Measurements from ENCODE around the gene CNR2.

Gene CNR2

DNA sequence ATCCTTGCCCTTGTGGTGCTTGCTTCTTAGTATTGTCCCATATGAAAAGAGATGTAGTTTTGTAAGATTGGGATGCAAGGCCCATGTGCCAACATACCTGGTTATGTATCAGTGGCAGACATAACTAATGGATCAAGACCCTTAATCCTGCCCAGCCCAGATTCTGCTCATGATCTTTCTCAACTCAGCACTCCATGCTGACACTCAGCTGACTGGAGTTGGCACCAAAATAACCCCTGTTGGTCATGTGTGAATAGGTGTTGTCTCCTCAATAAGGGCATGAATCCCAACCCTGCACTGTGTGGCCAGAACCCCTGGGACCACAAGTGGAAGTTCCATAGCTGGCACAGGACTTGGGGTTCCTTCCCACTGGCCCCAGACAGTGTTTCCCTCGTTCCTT, 13.9 kb upstream of the CNR2 start:
- H3K4me3 ChIP-seq (ENCODE audit: low read length): no peak overlapping the region
- no peak for DNase-seq (ENCODE audit: low read depth)
- TF ChIP-seq, protein P1, sequence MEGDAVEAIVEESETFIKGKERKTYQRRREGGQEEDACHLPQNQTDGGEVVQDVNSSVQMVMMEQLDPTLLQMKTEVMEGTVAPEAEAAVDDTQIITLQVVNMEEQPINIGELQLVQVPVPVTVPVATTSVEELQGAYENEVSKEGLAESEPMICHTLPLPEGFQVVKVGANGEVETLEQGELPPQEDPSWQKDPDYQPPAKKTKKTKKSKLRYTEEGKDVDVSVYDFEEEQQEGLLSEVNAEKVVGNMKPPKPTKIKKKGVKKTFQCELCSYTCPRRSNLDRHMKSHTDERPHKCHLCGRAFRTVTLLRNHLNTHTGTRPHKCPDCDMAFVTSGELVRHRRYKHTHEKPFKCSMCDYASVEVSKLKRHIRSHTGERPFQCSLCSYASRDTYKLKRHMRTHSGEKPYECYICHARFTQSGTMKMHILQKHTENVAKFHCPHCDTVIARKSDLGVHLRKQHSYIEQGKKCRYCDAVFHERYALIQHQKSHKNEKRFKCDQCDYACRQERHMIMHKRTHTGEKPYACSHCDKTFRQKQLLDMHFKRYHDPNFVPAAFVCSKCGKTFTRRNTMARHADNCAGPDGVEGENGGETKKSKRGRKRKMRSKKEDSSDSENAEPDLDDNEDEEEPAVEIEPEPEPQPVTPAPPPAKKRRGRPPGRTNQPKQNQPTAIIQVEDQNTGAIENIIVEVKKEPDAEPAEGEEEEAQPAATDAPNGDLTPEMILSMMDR (IDR thresholded peaks at IDR 0.05; ENCODE audit: insufficient read depth, low read depth, low read length, missing control alignments): no peak

- TF ChIP-seq, protein P1 (IDR thresholded peaks at IDR 0.05; ENCODE audit: insufficient read depth, low read depth, low read length, missing control alignments): no peak
- H3K4me3 ChIP-seq (ENCODE audit: low read length): no peak overlapping the region
- peak; percentile 9 for DNase-seq (ENCODE audit: low read depth)
These were observed 12.1 kb upstream of the CNR2 start for GRCh38 chr1:23925279-23925678.

- TF ChIP-seq, protein P1 (IDR thresholded peaks at IDR 0.05; ENCODE audit: insufficient read depth, low read depth, low read length, missing control alignments): no peak
- H3K4me3 ChIP-seq (ENCODE audit: low read length): no peak overlapping the region
- no peak for DNase-seq (ENCODE audit: low read depth)
These were observed 11.4 kb upstream of the CNR2 start for GRCh38 chr1:23924601-23925000.

GRCh38 chr1:23923592-23924499, 10.7 kb upstream of the CNR2 start:
- no peak for DNase-seq (ENCODE audit: low read depth)
- no peak overlapping the region for H3K4me3 ChIP-seq (ENCODE audit: low read length)
- TF ChIP-seq, protein P1 (IDR thresholded peaks at IDR 0.05; ENCODE audit: insufficient read depth, low read depth, low read length, missing control alignments): no peak

GRCh38 chr1:23922321-23922943, 9.3 kb upstream of the CNR2 start:
- H3K4me3 ChIP-seq (ENCODE audit: low read length): no peak overlapping the region
- DNase-seq (ENCODE audit: low read depth): no peak
- TF ChIP-seq, protein P1 (IDR thresholded peaks at IDR 0.05; ENCODE audit: insufficient read depth, low read depth, low read length, missing control alignments): no peak

GRCh38 chr1:23916209-23917131, 3.3 kb upstream of the CNR2 start:
- DNase-seq (ENCODE audit: low read depth): peak; percentile 83
- no peak overlapping the region for H3K4me3 ChIP-seq (ENCODE audit: low read length)
- TF ChIP-seq, protein P1 (IDR thresholded peaks at IDR 0.05; ENCODE audit: insufficient read depth, low read depth, low read length, missing control alignments): peak; percentile 82
